Embryonic facial prominence (tissue), 1 donor: ENCODE results near the gene TUBE1.

Experiments used
- DNase-seq: peaks from one replicate; pipeline ENCODE4 v3.0.0-alpha.2; 2016; ENCODE audit errors: extremely low spot score

TUBE1 gene

DNA sequence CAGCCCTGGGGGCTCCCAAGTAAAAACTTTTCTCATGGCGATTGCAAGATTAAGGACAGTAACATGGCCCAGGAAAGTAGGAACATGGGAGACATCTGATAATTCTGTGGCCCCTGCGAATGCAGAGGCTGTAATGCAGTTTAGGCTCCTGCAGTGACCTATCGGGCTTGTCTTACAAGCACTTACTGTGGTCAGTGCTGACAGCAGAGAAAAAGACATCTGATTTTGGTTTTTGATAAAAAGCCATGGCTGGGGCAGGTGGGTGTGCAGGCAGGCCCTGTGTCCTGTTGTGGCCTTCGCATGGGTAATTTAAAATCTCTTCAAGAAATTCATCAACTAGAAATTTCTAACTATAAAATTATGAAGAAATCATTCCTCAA, 52.7 kb downstream of the TUBE1 start:
- no peak for DNase-seq

DNA sequence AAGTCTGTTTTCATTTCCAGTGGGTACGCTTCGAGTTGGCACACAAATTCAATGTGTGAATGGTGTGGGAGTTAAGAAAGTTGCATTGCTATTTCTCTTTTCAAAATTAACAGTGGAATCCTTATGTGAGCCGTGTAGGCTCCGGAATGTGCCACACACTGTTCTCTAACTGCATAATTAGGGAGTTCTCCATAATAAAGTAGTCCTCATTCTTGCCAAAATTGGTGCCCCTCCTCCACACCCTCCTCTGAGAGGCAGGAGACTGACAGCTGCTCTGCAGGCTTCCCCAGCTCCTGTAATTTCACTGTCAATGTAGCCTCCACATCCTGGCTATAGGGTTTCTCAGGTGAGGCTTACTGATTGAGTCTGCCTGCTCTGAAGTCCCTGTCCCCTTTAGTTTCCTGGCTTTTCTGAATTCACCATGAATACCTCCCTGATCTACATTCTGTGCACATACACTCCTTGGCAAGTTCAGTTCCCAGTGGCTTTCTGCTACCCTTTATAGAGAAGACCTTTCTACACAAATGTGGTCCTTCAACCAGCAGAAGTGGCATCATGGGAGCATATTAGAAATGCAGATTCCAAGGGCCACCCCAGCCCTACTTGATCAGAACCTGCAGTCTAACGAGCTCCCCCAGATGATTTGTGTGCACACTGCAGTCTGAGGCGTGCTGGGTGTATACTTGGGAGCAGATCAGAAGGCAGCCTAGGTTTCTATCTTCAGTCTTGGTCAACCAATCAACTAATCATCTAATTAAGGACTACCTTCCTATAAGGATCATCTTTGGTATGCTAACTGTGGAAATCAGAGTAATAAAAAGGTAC, 53.3 kb downstream of the TUBE1 start:
- no peak for DNase-seq

DNA sequence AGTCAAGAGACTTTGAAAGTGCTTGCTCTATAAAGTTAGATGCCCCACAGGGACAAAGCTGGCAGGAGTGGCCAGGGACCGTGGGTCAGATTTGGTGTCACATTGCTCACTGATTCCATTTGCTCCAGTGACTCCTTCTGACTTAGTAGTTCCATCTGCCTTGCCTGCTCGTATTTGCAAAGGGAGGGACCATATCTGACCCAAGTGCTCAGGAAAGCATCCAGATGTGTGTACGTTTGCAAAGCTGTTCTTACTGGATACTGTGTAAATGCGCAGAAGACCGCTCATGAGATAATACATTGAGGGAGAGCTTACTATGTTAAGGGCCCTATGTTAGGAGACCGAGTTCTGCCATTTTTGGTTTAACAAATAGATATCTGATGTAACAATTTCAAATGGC, 54.6 kb downstream of the TUBE1 start:
- no peak for DNase-seq

DNA sequence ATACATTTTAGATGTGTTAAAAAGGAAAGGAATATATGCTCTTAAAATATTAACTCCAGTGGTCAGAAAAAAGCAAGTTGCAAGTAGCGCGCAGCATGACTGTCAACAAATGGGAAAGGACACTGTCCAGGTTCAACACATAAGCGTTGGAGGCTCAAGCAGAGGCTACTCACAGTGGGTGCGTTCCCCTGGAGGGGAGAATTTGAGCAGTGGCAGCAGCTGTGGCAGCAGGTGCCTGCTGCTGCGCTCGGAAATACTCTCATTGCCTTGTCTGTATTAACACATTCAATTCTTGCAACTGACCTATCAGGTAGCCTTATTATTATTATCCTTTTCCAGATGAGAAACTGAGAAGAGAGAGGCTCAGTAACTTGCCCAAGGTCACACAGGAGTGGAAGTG, 55.3 kb downstream of the TUBE1 start:
- DNase-seq, result no peak

DNA sequence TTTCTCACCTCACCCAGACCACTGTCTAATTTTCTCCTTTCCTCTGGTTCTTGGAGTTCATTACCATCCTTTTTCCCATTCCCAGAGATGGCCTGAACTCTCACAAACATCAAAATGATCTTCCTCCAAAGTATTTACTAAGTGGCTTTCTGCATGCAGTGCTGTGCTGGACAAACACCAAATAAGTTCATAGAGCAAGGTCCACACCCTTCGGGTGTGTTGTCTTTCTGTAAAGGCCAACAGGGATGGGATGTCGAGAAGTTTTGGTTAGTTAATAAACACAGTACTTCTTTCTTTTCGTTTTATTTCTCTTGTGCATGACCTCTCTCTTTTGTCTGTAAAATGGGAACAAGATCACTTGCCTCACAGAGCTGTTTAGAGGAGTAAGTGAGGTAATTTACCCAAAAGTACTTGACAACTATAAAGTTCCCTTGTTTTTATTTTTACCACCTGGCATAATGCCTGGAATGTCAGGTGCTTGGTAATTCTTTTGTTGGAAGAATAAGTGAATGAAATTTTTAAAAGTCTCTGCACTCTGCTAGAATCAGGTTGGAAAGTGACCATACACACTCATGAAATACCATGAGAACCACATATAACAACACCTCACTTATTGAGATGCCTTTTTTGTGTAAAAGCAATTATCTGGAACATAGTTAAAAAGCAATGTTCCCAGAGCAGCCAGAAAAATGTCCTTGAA, 56.2 kb downstream of the TUBE1 start:
- no peak for DNase-seq

DNA sequence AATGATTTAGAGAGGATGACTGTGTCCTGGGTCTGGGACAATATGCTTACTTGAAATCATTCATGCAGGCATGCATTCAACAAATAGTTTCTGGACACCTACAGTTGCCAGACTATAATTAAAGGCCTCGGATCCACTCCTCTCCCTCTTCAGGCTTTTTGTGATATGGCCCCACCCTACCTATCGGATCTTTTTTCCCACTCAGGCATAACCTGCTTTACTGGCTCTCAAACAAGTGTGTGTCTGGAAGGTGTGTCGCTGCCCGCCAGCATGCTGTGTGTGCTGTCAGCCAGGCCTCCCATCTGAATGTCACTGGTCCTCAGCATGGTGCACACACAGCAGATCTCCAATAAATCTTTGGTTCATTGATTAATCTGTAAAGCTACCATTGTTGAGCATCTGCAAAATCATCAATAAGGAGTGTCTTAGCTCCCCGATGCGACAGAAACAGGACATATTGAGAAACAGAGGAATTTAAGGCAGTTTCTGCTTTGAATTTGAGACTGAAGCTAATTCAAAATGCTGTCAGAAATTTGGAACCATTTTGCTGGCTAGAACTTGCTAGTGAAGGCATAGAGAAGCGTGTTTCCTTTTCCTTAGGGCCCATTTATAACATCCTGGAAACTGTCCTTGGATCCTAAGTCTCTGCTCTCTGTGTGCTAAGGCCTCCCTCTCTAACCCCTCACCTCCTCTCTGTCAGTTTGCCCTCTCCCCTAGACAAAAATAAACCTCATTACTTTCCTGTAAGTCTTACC, 56.9 kb downstream of the TUBE1 start:
- no peak for DNase-seq

DNA sequence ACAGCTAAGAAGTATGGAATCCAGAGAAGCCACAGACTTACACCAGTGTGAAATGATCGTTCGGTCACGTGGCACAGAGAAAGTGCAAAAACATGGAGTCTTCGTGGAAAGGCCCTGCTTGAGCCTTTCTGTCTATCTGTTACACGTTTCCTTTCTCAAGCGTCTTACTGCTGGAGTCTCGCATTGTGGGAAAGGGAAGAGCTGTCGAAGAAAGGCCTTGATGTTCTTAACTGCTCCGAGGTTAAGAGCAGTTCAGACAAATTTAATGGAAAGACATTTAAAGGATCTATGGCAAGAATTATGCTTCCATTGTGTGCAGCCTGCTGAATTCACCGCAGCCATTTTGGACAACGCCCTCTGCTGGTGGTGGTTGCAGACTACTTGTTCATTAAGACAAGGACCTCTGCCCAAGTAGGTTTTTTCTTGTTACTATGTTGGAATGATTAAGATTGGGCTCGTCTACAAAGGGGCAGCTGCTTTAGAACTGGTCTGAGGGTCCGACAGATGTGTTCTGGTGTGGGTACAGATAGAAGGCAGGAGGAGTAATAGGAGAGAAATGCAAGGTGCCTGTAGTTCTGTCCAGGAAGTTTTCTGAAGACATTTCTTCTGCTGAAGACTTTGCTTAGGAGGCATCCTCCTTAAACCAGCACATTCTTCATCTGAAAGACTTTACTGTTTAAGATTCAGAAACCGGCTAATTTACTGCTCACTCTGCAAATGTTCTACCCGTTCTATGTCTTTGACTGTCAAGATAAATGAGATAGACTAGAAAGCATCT, 58.0 kb downstream of the TUBE1 start:
- no peak for DNase-seq

DNA sequence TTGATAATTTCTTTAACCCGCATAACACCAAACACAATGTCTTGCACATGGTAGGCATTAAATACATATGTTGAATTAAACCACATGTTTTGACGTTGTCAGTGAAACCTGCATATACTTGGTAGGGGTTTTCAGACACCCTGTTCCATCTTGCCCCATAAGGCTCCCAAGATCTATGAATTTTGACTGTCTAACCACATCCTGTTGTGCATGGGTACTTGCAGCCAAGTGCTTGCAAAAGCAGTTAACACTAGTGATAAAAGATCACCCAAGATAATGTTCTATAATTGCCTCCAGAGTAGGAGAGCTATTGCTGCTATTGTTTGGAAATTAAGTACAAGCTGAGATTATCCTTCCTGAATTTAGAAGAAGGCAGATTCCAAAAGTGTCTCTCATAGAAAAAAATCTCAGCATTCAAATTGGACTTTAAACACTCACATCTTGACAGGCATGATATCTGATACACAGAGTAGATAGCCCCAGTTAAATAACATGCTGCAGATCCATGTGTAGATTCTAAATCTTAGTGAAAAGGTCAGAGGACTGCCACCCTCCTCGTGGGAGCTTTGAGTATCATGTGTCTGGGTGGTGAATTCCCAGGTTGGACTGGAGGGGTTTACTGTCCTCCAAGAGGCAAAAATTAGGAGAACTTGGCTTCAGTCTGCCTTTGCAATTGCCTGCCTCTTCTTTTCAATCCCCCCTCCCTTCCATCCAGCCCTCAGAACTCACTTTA, 59.2 kb downstream of the TUBE1 start:
- no peak for DNase-seq

DNA sequence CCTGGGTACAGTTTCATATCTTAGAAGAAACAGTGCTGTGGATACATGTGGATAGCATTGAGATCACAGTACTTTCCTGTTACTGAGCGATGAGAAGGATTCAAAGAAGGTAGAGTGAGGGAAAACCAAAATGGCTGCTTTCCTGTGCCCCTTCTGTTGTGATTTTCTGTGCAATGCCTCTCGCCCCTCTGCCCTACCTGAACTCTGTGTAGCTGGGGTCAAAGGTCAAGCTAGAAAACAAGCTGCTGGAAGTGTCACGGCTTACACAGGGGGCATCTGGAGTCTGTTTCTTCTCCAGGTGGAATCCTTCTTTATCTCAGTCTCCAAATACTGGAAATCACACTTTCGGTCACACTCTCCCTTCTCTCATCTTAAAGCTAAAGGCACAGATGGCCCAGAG, 60.3 kb downstream of the TUBE1 start:
- DNase-seq, result no peak

DNA sequence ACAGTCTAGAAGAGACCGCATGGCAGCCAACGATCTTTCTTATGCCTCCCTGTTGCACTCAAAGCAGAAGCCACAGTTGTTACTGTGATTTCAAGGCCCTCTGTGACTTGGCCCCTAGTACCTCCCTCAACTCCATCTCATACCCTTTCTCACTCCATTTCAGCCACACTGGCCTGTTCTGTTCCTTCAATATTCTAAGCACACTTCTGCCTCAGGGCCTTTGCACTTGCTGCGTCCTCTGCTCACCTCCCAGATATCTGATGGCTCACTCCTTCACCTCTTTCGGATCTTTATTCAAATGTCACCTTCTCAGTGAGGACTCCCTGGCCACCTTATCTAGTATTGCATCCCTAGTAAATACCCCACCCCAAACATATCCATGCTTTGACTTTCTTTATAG, 62.8 kb downstream of the TUBE1 start:
- DNase-seq, result no peak

DNA sequence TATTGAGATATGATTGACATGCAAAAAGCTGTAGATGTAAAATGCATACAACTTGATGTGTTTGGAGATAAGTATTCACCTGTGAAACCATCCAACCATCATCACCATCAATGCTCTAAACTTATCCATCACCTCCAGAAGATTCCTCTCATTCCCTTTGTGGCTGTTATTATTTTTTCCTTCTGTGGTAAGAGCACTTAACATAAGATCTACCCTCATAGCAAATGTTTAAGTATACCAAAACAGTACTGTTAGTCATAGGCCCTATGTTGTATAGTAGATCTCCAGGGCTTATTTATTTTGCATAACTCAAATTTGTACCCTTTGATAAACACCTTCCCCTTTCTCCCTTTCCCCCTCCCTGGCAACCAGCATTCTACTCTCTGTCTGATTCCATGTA, 64.5 kb downstream of the TUBE1 start:
- no peak for DNase-seq

DNA sequence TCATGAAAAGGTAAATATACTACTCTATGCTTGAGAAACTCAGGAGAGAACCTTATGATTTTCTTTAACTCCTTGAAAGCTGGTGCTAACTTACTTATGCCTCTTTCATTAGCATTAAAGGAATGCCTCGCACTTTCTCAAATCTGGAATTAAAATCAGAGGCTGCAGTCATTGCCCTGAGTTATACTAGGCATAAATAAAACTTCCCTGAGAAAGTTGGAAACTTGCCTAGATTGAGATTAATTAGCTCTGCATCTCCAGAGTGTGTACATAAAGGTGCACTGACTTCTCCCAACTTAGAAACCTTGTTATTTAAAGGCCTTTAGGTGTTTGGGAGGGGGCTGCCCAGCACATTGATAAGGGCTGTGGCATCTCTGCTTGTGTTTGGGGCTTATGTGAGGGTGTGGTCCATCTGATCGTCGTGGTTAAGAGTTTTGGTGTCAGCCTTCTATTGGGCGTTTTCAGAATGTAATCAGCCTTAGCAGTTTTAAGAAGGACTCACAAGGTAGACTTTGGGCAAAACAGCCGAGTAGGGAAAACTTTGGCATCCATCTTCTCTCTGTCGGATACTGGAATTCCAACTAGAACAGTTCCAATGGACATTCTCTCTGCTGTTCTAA, 65.5 kb downstream of the TUBE1 start:
- DNase-seq, result no peak
